K562 (cell line): Measurements from ENCODE around the gene PDCD1LG2. TPM values are rescaled to one million over a fixed set of nuclear protein-coding genes. Genes with fewer than 3 reads are reported as not detected.

ENCODE experiments used
- ATAC-seq: fragments of 200-7000 bp; cut with Tn5 transposase; 3 replicates; pipeline ENCODE4 v1.9.1; 2020; ENCODE audit warnings: moderate library complexity
- BruUV-seq: library from RNA; stranded (reverse); fragments of 400-500 nt; replicated peaks from 2 replicates; lab custom pipeline; 2021; lab: Mats Ljungman, UMichigan
- CTCF ChIA-PET: fragments of 300-600 bp; formaldehyde crosslinking; extraction: SDS; loops from one replicate; lab custom pipeline; 2021; ENCODE audit warnings: low intra/inter-chr PET ratio; lab: Yijun Ruan, JAX
- POLR2A ChIA-PET: fragments of 300-600, 350-650 bp; sonication (Branson Sonifier 250); formaldehyde crosslinking; extraction: SDS; loops from one replicate; lab custom pipeline; 2021; ENCODE audit warnings: antibody characterized with exemption, inconsistent platforms; lab: Yijun Ruan, JAX
- DNase-seq, 4 experiments: peaks; one replicate each; pipeline versions ENCODE4 v3.0.0 to v3.0.0-alpha.2; 2011 to 2018; ENCODE audit warnings: low spot score in 3 of 4, mixed read lengths in 3 of 4; ENCODE audit errors: extremely low read depth in 1 of 4
- FAIRE-seq: peaks from 2 replicates; lab custom pipeline; 2011; peaks lifted over from hg19 to GRCh38; lab: Jason Lieb, UNC
- H2AFZ ChIP-seq: 2 replicates; pipeline ENCODE4 v1.6.0; 2011; ENCODE audit warnings: low read depth, low read length, control low read depth, inconsistent platforms
- H3K27ac ChIP-seq: fragments of 200-600 bp; 3 replicates; pipeline ENCODE4 v1.8.0; 2011; ENCODE audit warnings: low read depth, mild to moderate bottlenecking, control low read depth, inconsistent platforms, low read length, moderate library complexity, mixed read lengths; ENCODE audit errors: extremely low read depth
- H3K27me3 ChIP-seq, 2 experiments: fragments of 300-600 bp in 1 of 2; 2 replicates in 1 of 2; 3 replicates in 1 of 2; pipeline versions ENCODE4 v1.6.0 to v1.8.0; 2011; ENCODE audit warnings: inconsistent platforms in 2 of 2, low read length in 2 of 2, mild to moderate bottlenecking in 1 of 2, mixed read lengths in 1 of 2, moderate library complexity in 1 of 2; ENCODE audit not compliant: control insufficient read depth in 2 of 2, insufficient read depth in 2 of 2
- H3K36me3 ChIP-seq: fragments of 300-600 bp; 3 replicates; pipeline ENCODE4 v1.8.0; 2011; ENCODE audit warnings: mild to moderate bottlenecking, low read length, inconsistent platforms; ENCODE audit not compliant: control insufficient read depth, insufficient read depth
- H3K4me1 ChIP-seq, 2 experiments: fragments of 200-600 bp in 1 of 2; replicated peaks in 1 of 2; 2 replicates in 1 of 2; 3 replicates in 1 of 2; pipeline versions ENCODE4 v1.5.1 to v1.8.0; 2011; ENCODE audit warnings: inconsistent platforms in 2 of 2, low read length in 2 of 2, mild to moderate bottlenecking in 1 of 2, mixed read lengths in 1 of 2, moderate library complexity in 1 of 2; ENCODE audit not compliant: control insufficient read depth in 2 of 2, insufficient read depth in 2 of 2
- H3K4me2 ChIP-seq: 2 replicates; pipeline ENCODE4 v1.6.1; 2011; ENCODE audit warnings: low read length, control low read depth, inconsistent platforms, mixed read lengths; ENCODE audit not compliant: insufficient read depth
- H3K4me3 ChIP-seq: fragments of 200-600 bp; sonication (generic), shearing (Covaris generic); 2 replicates; pipeline ENCODE4 v1.5.1; 2016; ENCODE audit warnings: control low read depth, inconsistent platforms
- H3K79me2 ChIP-seq: fragments of 200-600 bp; 3 replicates; pipeline ENCODE4 v1.8.0; 2011; ENCODE audit warnings: low read length, inconsistent platforms; ENCODE audit not compliant: control insufficient read depth, insufficient read depth
- H3K9ac ChIP-seq, 2 experiments: 2 replicates each; pipeline versions ENCODE4 v1.6.0 to v1.6.1; 2011; ENCODE audit warnings: low read depth in 2 of 2, low read length in 2 of 2, control low read depth in 1 of 2, inconsistent platforms in 1 of 2, mild to moderate bottlenecking in 1 of 2, mixed read lengths in 1 of 2; ENCODE audit not compliant: insufficient read depth in 1 of 2
- H3K9me1 ChIP-seq: one replicate; pipeline ENCODE4 v1.6.0; 2011; ENCODE audit warnings: inconsistent platforms, mild to moderate bottlenecking, low read length, moderate library complexity; ENCODE audit not compliant: control insufficient read depth, insufficient read depth
- H3K9me3 ChIP-seq: replicated peaks from 2 replicates; pipeline ENCODE4 v1.5.1; 2011; ENCODE audit warnings: low read depth, low read length, inconsistent platforms; ENCODE audit not compliant: control insufficient read depth, insufficient read depth
- H4K20me1 ChIP-seq: replicated peaks from 2 replicates; pipeline ENCODE4 v1.6.1; 2011; ENCODE audit warnings: low read length, inconsistent platforms, mixed read lengths; ENCODE audit not compliant: control insufficient read depth, insufficient read depth
- MYNN ChIP-seq, 2 experiments: sonication (generic); formaldehyde crosslinking in 1 of 2; IDR thresholded peaks; 2 replicates each; pipeline versions ENCODE4 v1.5.0 to v1.6.1; 2016 to 2020; ENCODE audit warnings: antibody characterized with exemption in 1 of 2, missing genetic modification reagents in 1 of 2
- TAF9B ChIP-seq: fragments of 450-650 bp; IDR thresholded peaks from 2 replicates; pipeline ENCODE4 v1.6.1; 2018; ENCODE audit warnings: mild to moderate bottlenecking; ENCODE audit not compliant: partially characterized antibody
- U2AF2 ChIP-seq: fragments of 200-400 bp; formaldehyde crosslinking; optimal IDR thresholded peaks from 2 replicates; pipeline ENCODE3; 2017; ENCODE audit warnings: low read depth, mild to moderate bottlenecking, low read length
- WGBS: fragments of 100-300 bp; shearing (Covaris generic); methylation state at CpG from one replicate; pipeline ENCODE4 v1.1.6; 2016; ENCODE audit warnings: low coverage, mixed read lengths; ENCODE audit not compliant: insufficient coverage; ENCODE audit errors: missing lambda C conversion rate; 5-methylcytosine and 5-hydroxymethylcytosine counted together
- in situ Hi-C: fragments of 300-500 bp; cut with MboI; formaldehyde crosslinking; loops from 4 replicates; pipeline ENCODE4 v1.15.0; 2018; ENCODE audit warnings: inconsistent platforms, mixed read lengths
- intact Hi-C: fragments of 100-400 bp; cut with micrococcal nuclease; formaldehyde crosslinking; loops from 2 replicates; pipeline ENCODE4 v1.14.2; 2022
- polyA plus RNA-seq, 8 experiments: library from polyadenylated mRNA; depleted of rRNA in 4 of 8; stranded (reverse) in 5 of 8; unstranded in 3 of 8; fragments of >200 nt; fragmentation: Nextera tagmentation in 2 of 8; fragmentation: Illumina TruSeq in 1 of 8; extraction: Ambion mirVana in 2 of 8; extraction: Trizol in 1 of 8; gene quantifications; 2 replicates each; pipeline versions ENCODE4 v1.2.1 to v1.2.3, GENCODE V29; 2011 to 2014; ENCODE audit warnings: inconsistent platforms in 1 of 8, missing spikeins in 1 of 8
- total RNA-seq, 7 experiments: library from RNA; depleted of rRNA in 6 of 7; stranded (reverse); fragments of >200 nt in 6 of 7; fragmentation: Illumina TruSeq in 2 of 7; extraction: Trizol in 2 of 7; gene quantifications; 2 replicates each; pipeline versions ENCODE4 v1.2.1 to v1.2.3, GENCODE V29; 2011 to 2021; ENCODE audit warnings: low replicate concordance in 1 of 7
- TF ChIP-seq, protein P1 (sequence below), 3 experiments: IDR thresholded peaks in 2 of 3; conservative IDR thresholded peaks in 1 of 3; 2 replicates each; pipeline ENCODE4 v1.5.1; 2011 to 2012; ENCODE audit warnings: low read length in 3 of 3, mild to moderate bottlenecking in 3 of 3, control low read depth in 2 of 3, improper control_type of control experiment in 1 of 3, inconsistent platforms in 1 of 3, low read depth in 1 of 3, mixed read lengths in 1 of 3, moderate library complexity in 1 of 3; ENCODE audit not compliant: insufficient read depth in 2 of 3

The PDCD1LG2 gene
- total and polyA plus RNA-seq, 9 of the 15 experiments (the other 6 are each of a cell fraction or from before 2014, with no cell fraction given) = not detected

DNA sequence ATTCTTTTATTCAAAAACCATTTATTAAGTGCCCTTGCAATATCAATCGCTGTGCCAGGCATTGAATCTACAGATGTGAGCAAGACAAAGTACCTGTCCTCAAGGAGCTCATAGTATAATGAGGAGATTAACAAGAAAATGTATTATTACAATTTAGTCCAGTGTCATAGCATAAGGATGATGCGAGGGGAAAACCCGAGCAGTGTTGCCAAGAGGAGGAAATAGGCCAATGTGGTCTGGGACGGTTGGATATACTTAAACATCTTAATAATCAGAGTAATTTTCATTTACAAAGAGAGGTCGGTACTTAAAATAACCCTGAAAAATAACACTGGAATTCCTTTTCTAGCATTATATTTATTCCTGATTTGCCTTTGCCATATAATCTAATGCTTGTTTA, 41.5 kb upstream of the PDCD1LG2 start:
- DNase-seq = no peak
- H3K27me3 ChIP-seq = no peaks in the 10 kb centered on the region; a peak in 1 of 5 replicates
- no peaks in the 10 kb centered on the region for H3K9me1 ChIP-seq
- H3K27ac ChIP-seq = no peak overlapping the region
- H3K9ac ChIP-seq = no peak overlapping the region
- no peaks in the 10 kb centered on the region for H4K20me1 ChIP-seq
- H3K36me3 ChIP-seq = no peaks in the 10 kb centered on the region
- ChIA-PET CTCF (interaction anchor here (1.1 kb wide), 1 partner anchor 18 kb away, joined by 3 read pairs; no protein-coding TSS in a partner anchor), POLR2A (interaction anchor here (1.2 kb wide), 1 partner anchor 41 kb away, joined by 4 read pairs; no protein-coding TSS in a partner anchor)
- no peak for FAIRE-seq
- no peak overlapping the region for H3K4me2 ChIP-seq
- 34% methylated on average over 5 of the region's 5 CpGs for WGBS
- H3K9me3 ChIP-seq = no peaks in the 10 kb centered on the region
- TF ChIP-seq U2AF2 (no peak), TAF9B (no peak)
- TF ChIP-seq, all 486 proteins: peak for 0
- in situ Hi-C loops (no loop called here), intact Hi-C loops (no loop called here)
- no peaks in the 10 kb centered on the region for H3K79me2 ChIP-seq
- H3K4me1 ChIP-seq = no peaks in the 10 kb centered on the region
- no peak for ATAC-seq
- H3K4me3 ChIP-seq = no peak overlapping the region
- no TSS peak for BruUV-seq
- H2AFZ ChIP-seq = no peak overlapping the region

DNA sequence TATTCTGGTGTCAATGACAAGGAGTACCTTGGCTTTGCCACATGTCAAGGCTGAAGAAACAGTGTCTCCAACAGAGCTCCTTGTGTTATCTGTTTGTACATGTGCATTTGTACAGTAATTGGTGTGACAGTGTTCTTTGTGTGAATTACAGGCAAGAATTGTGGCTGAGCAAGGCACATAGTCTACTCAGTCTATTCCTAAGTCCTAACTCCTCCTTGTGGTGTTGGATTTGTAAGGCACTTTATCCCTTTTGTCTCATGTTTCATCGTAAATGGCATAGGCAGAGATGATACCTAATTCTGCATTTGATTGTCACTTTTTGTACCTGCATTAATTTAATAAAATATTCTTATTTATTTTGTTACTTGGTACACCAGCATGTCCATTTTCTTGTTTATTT, 40.2 kb upstream of the PDCD1LG2 start:
- Histone ChIP-seq H3K27ac (no peak overlapping the region), H3K4me1 (no peaks in the 10 kb centered on the region), H3K9me3 (no peaks in the 10 kb centered on the region), H3K4me2 (no peak overlapping the region), H3K79me2 (no peaks in the 10 kb centered on the region), H3K4me3 (no peak overlapping the region), H3K9me1 (no peaks in the 10 kb centered on the region), H4K20me1 (no peaks in the 10 kb centered on the region), H2AFZ (no peak overlapping the region), H3K27me3 (no peaks in the 10 kb centered on the region; a peak in 1 of 5 replicates), H3K36me3 (no peaks in the 10 kb centered on the region), H3K9ac (no peak overlapping the region)
- WGBS = 12% methylated on average over 1 of the region's 1 CpG
- DNase-seq (no peak), ATAC-seq (no peak), FAIRE-seq (no peak)
- POLR2A ChIA-PET = interaction anchor here (1.2 kb wide), 1 partner anchor 40 kb away, joined by 4 read pairs; no protein-coding TSS in a partner anchor
- CTCF ChIA-PET = no interaction called here
- BruUV-seq = no TSS peak
- in situ Hi-C loops = no loop called here
- no peak for TF ChIP-seq MYNN (IDR thresholded peaks at IDR 0.05)
- TF ChIP-seq MYNN (CRISPR knock-in tag; IDR thresholded peaks at IDR 0.05) = no peak
- TF ChIP-seq, protein P1, sequence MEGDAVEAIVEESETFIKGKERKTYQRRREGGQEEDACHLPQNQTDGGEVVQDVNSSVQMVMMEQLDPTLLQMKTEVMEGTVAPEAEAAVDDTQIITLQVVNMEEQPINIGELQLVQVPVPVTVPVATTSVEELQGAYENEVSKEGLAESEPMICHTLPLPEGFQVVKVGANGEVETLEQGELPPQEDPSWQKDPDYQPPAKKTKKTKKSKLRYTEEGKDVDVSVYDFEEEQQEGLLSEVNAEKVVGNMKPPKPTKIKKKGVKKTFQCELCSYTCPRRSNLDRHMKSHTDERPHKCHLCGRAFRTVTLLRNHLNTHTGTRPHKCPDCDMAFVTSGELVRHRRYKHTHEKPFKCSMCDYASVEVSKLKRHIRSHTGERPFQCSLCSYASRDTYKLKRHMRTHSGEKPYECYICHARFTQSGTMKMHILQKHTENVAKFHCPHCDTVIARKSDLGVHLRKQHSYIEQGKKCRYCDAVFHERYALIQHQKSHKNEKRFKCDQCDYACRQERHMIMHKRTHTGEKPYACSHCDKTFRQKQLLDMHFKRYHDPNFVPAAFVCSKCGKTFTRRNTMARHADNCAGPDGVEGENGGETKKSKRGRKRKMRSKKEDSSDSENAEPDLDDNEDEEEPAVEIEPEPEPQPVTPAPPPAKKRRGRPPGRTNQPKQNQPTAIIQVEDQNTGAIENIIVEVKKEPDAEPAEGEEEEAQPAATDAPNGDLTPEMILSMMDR (IDR thresholded peaks at IDR 0.05 in 2 of 3, conservative IDR thresholded peaks at IDR 0.05 in 1 of 3; ENCODE audit: insufficient read depth in 2 of 3, low read depth in 1 of 3, low read length in 3 of 3) = 0 out of 6 replicates have a peak, but pooled peaks of 1 of the 3 experiments have one; percentile 14
- intact Hi-C loops = no loop called here
